BLaER1 (cell line): ENCODE data around the gene ADGRB2.

Source experiments
- H3K27ac ChIP-seq: shearing (Covaris generic); formaldehyde crosslinking; 2 replicates; pipeline ENCODE4 v1.8.1; 2022
- H3K27me3 ChIP-seq: shearing (Covaris generic); formaldehyde crosslinking; 2 replicates; pipeline ENCODE4 v1.8.1; 2022
- H3K36me3 ChIP-seq: shearing (Covaris generic); formaldehyde crosslinking; 2 replicates; pipeline ENCODE4 v1.8.1; 2022
- H3K4me1 ChIP-seq: shearing (Covaris generic); formaldehyde crosslinking; 2 replicates; pipeline ENCODE4 v1.8.1; 2022
- H3K4me2 ChIP-seq: shearing (Covaris generic); formaldehyde crosslinking; 2 replicates; pipeline ENCODE4 v1.8.1; 2022
- H3K4me3 ChIP-seq: shearing (Covaris generic); formaldehyde crosslinking; 2 replicates; pipeline ENCODE4 v1.8.1; 2022
- H3K9ac ChIP-seq: shearing (Covaris generic); formaldehyde crosslinking; 2 replicates; pipeline ENCODE4 v1.8.1; 2022
- H3K9me3 ChIP-seq: shearing (Covaris generic); formaldehyde crosslinking; 2 replicates; pipeline ENCODE4 v1.8.1; 2022
- H4K20me1 ChIP-seq: shearing (Covaris generic); formaldehyde crosslinking; 2 replicates; pipeline ENCODE4 v1.8.1; 2022
- Cebpa-rat ChIP-seq: shearing (Covaris generic); IDR thresholded peaks from 2 replicates; pipeline ENCODE4 v1.8.1; 2022

ADGRB2 gene

GRCh38 chr1:31768407-31768907, 4.3 kb upstream of the ADGRB2 start:
- Histone ChIP-seq H3K27ac (no peak overlapping the region), H4K20me1 (peaks cover 31% of the 10 kb centered on the region), H3K9me3 (no peaks in the 10 kb centered on the region), H3K27me3 (peaks cover 53% of the 10 kb centered on the region), H3K4me3 (no peak overlapping the region), H3K4me2 (no peak overlapping the region), H3K36me3 (no peaks in the 10 kb centered on the region), H3K9ac (no peak overlapping the region), H3K4me1 (peaks cover 50% of the 10 kb centered on the region)
- TF ChIP-seq Cebpa-rat = no peak

- no peak for TF ChIP-seq Cebpa-rat
- Histone ChIP-seq H3K4me1 (peaks cover 52% of the 10 kb centered on the region), H3K9me3 (no peaks in the 10 kb centered on the region), H3K4me3 (no peak overlapping the region), H3K27me3 (peaks cover 44% of the 10 kb centered on the region), H3K4me2 (peak overlapping the region; percentile 17; the same call in 1 of the 2 replicates), H3K9ac (no peak overlapping the region), H4K20me1 (peaks cover 20% of the 10 kb centered on the region), H3K27ac (no peak overlapping the region), H3K36me3 (no peaks in the 10 kb centered on the region)
These were observed 3.1 kb upstream of the ADGRB2 start for GRCh38 chr1:31767225-31767624.

GRCh38 chr1:31765516-31765915, 1.4 kb upstream of the ADGRB2 start:
- Histone ChIP-seq H4K20me1 (peaks cover 22% of the 10 kb centered on the region), H3K4me1 (peaks cover 61% of the 10 kb centered on the region), H3K4me2 (peak overlapping the region; percentile 99), H3K9ac (no peak overlapping the region), H3K27me3 (peaks cover 27% of the 10 kb centered on the region), H3K27ac (no peak overlapping the region), H3K4me3 (no peak overlapping the region), H3K36me3 (no peaks in the 10 kb centered on the region), H3K9me3 (no peaks in the 10 kb centered on the region)
- TF ChIP-seq Cebpa-rat = no peak

GRCh38 chr1:31765041-31765467, 914 bp upstream of the ADGRB2 start:
- H3K27ac ChIP-seq = no peak overlapping the region
- no peak overlapping the region for H3K9ac ChIP-seq
- peaks cover 23% of the 10 kb centered on the region; the same call in 1 of the 2 replicates for H3K27me3 ChIP-seq

GRCh38 chr1:31763671-31764311, 349 bp downstream of the ADGRB2 start:
- Histone ChIP-seq H3K9ac (peak overlapping the region; percentile 76), H4K20me1 (peaks cover 36% of the 10 kb centered on the region), H3K4me1 (peaks cover 66% of the 10 kb centered on the region), H3K4me2 (peak overlapping the region; percentile 99), H3K27ac (no peak overlapping the region), H3K27me3 (peaks cover 13% of the 10 kb centered on the region; the same call in 1 of the 2 replicates), H3K9me3 (no peaks in the 10 kb centered on the region), H3K4me3 (peak overlapping the region; percentile 80), H3K36me3 (no peaks in the 10 kb centered on the region)
- TF ChIP-seq Cebpa-rat = no peak

More at GRCh38 chr1:31765041-31765467, 914 bp upstream of the ADGRB2 start:
- TF ChIP-seq Cebpa-rat = no peak
- Histone ChIP-seq H3K9me3 (no peaks in the 10 kb centered on the region), H3K4me3 (no peak overlapping the region), H3K36me3 (no peaks in the 10 kb centered on the region), H3K4me2 (peak overlapping the region; percentile 99), H3K4me1 (peaks cover 63% of the 10 kb centered on the region), H4K20me1 (peaks cover 24% of the 10 kb centered on the region)

GRCh38 chr1:31762726-31763670, 1.1 kb downstream of the ADGRB2 start:
- Histone ChIP-seq H3K4me1 (peaks cover 66% of the 10 kb centered on the region), H3K4me3 (peak overlapping the region; percentile 80), H3K36me3 (no peaks in the 10 kb centered on the region), H3K9ac (peak overlapping the region; percentile 76), H3K27ac (no peak overlapping the region), H4K20me1 (peaks cover 44% of the 10 kb centered on the region), H3K27me3 (peaks cover 13% of the 10 kb centered on the region; the same call in 1 of the 2 replicates), H3K4me2 (peak overlapping the region; percentile 99), H3K9me3 (no peaks in the 10 kb centered on the region)
- no peak for TF ChIP-seq Cebpa-rat

- TF ChIP-seq Cebpa-rat = no peak
- Histone ChIP-seq H3K27ac (no peak overlapping the region), H3K4me2 (peak overlapping the region; percentile 99), H4K20me1 (peaks cover 49% of the 10 kb centered on the region), H3K27me3 (peaks cover 9% of the 10 kb centered on the region; the same call in 1 of the 2 replicates), H3K4me3 (peak overlapping the region; percentile 80; the same call in 1 of the 2 replicates), H3K36me3 (no peaks in the 10 kb centered on the region), H3K9ac (no peak overlapping the region), H3K4me1 (peaks cover 63% of the 10 kb centered on the region), H3K9me3 (no peaks in the 10 kb centered on the region)
These were observed 1.8 kb downstream of the ADGRB2 start for GRCh38 chr1:31762323-31762722.

GRCh38 chr1:31761883-31762282, 2.3 kb downstream of the ADGRB2 start:
- peak overlapping the region; percentile 72; the same call in 1 of the 2 replicates for H3K4me3 ChIP-seq
- TF ChIP-seq Cebpa-rat = no peak
- peaks cover 7% of the 10 kb centered on the region; the same call in 1 of the 2 replicates for H3K27me3 ChIP-seq
- H3K4me2 ChIP-seq = peak overlapping the region; percentile 99
- no peaks in the 10 kb centered on the region for H3K9me3 ChIP-seq
- H3K9ac ChIP-seq = no peak overlapping the region
- peaks cover 60% of the 10 kb centered on the region for H3K4me1 ChIP-seq
- H4K20me1 ChIP-seq = peaks cover 49% of the 10 kb centered on the region
- H3K36me3 ChIP-seq = no peaks in the 10 kb centered on the region
- H3K27ac ChIP-seq = no peak overlapping the region
